A549 (cell line): ENCODE results near the gene TPM4. TPM values are rescaled to one million over a fixed set of nuclear protein-coding genes. Genes with fewer than 3 reads are reported as not detected.
"Not testable (repeated sequence)": the region's sequence is repeated elsewhere in the genome, so short reads cannot be mapped to it uniquely, and the experiment has no call there.

ENCODE experiments used
- ATAC-seq, 2 experiments: fragments of 200-7000 bp in 1 of 2; fragments of >200 bp in 1 of 2; cut with Nextera tagmentation in 1 of 2; cut with Tn5 transposase in 1 of 2; 3 replicates each; pipeline versions ENCODE4 v1.8.0 to v1.9.1; 2018 to 2020; ENCODE audit warnings: mild to moderate bottlenecking in 1 of 2, moderate library complexity in 1 of 2
- CTCF ChIA-PET: fragments of 300-600 bp; sonication (Branson Sonifier 250); formaldehyde crosslinking; extraction: SDS; loops from one replicate; lab custom pipeline; 2021; ENCODE audit warnings: antibody characterized with exemption, inconsistent platforms; lab: Yijun Ruan, JAX
- POLR2A ChIA-PET: fragments of 350-600 bp; formaldehyde crosslinking; extraction: SDS; loops from one replicate; lab custom pipeline; 2021; ENCODE audit warnings: antibody characterized with exemption, inconsistent platforms; lab: Yijun Ruan, JAX
- DNase-seq, 2 experiments: peaks; one replicate each; pipeline versions ENCODE4 v3.0.0 to v3.0.0-alpha.2; 2011 to 2016; ENCODE audit warnings: low read depth in 1 of 2, low spot score in 1 of 2
- FAIRE-seq: peaks from 2 replicates; lab custom pipeline; 2011; peaks lifted over from hg19 to GRCh38; lab: Jason Lieb, UNC
- H3K27ac ChIP-seq, 2 experiments: fragments of >200 bp; sonication (Bioruptor Twin); formaldehyde crosslinking; 3 replicates each; pipeline ENCODE4 v1.5.1; 2016 to 2017
- H3K4me1 ChIP-seq: fragments of >200 bp; sonication (Bioruptor Twin); formaldehyde crosslinking; 3 replicates; pipeline ENCODE4 v1.6.1; 2016
- H3K4me2 ChIP-seq: fragments of >200 bp; sonication (Bioruptor Twin); formaldehyde crosslinking; 3 replicates; pipeline ENCODE4 v1.6.1; 2016
- H3K4me3 ChIP-seq: fragments of >200 bp; sonication (Bioruptor Twin); formaldehyde crosslinking; 3 replicates; pipeline ENCODE4 v1.5.1; 2016
- H3K9me3 ChIP-seq: fragments of >200 bp; sonication (Bioruptor Twin); formaldehyde crosslinking; 3 replicates; pipeline ENCODE4 v1.6.1; 2016
- CBX8 ChIP-seq: fragments of 200-600 bp; sonication (generic); IDR thresholded peaks from 2 replicates; pipeline ENCODE4 v1.6.1; 2016
- CEBPB ChIP-seq, 2 experiments: fragments of >200 bp in 1 of 2; sonication (Bioruptor Twin) in 1 of 2; formaldehyde crosslinking in 1 of 2; IDR thresholded peaks; 2 replicates each; pipeline ENCODE4 v1.6.1; 2012 to 2016
- CHD4 ChIP-seq: fragments of 200-600 bp; sonication (generic); IDR thresholded peaks from 2 replicates; pipeline ENCODE4 v1.6.1; 2016; ENCODE audit warnings: antibody characterized with exemption, mild to moderate bottlenecking, borderline replicate concordance
- EHF ChIP-seq: fragments of 250-450 bp; sonication (Bioruptor Pico); IDR thresholded peaks from 2 replicates; pipeline ENCODE4 v1.5.0; 2020; ENCODE audit warnings: mild to moderate bottlenecking
- EHMT2 ChIP-seq: fragments of 200-600 bp; sonication (generic); IDR thresholded peaks from 2 replicates; pipeline ENCODE4 v1.6.1; 2016; ENCODE audit warnings: antibody characterized with exemption, low read depth, mild to moderate bottlenecking, moderate library complexity
- ESRRA ChIP-seq: fragments of 150-350 bp; IDR thresholded peaks from 2 replicates; pipeline ENCODE4 v1.6.1; 2014; ENCODE audit warnings: mild to moderate bottlenecking, low read length, borderline replicate concordance
- FOSB ChIP-seq: fragments of 250-450 bp; sonication (Bioruptor Pico); IDR thresholded peaks from 2 replicates; pipeline ENCODE4 v1.5.0; 2020; ENCODE audit warnings: mild to moderate bottlenecking, moderate library complexity
- GATA3 ChIP-seq: IDR thresholded peaks from 2 replicates; pipeline ENCODE4 v1.6.1; 2012; ENCODE audit warnings: borderline replicate concordance
- HDAC2 ChIP-seq: fragments of 200-600 bp; sonication (generic); IDR thresholded peaks from 2 replicates; pipeline ENCODE4 v1.6.1; 2016
- HOXA7 ChIP-seq: fragments of 250-450 bp; sonication (Bioruptor Pico); IDR thresholded peaks from 2 replicates; pipeline ENCODE4 v1.5.0; 2020; ENCODE audit warnings: mild to moderate bottlenecking, moderate library complexity
- JUNB ChIP-seq: fragments of >200 bp; sonication (Bioruptor Twin); formaldehyde crosslinking; IDR thresholded peaks from 2 replicates; pipeline ENCODE4 v1.6.1; 2016
- KDM1A ChIP-seq: fragments of 200-600 bp; sonication (generic); IDR thresholded peaks from 2 replicates; pipeline ENCODE4 v1.6.1; 2016; ENCODE audit warnings: low read depth, mild to moderate bottlenecking
- KDM5A ChIP-seq: fragments of 200-600 bp; sonication (generic); IDR thresholded peaks from 2 replicates; pipeline ENCODE4 v1.6.1; 2016; ENCODE audit warnings: antibody characterized with exemption, mild to moderate bottlenecking
- NFE2L2 ChIP-seq: fragments of 150-350 bp; conservative IDR thresholded peaks from 2 replicates; pipeline ENCODE4 v1.6.1; 2014; ENCODE audit warnings: low read length
- NPAS2 ChIP-seq: fragments of 250-450 bp; sonication (Bioruptor Pico); IDR thresholded peaks from 2 replicates; pipeline ENCODE4 v1.8.0; 2022; ENCODE audit warnings: mild to moderate bottlenecking, moderate library complexity, borderline replicate concordance
- NR3C1 ChIP-seq: fragments of >200 bp; sonication (Bioruptor Twin); formaldehyde crosslinking; IDR thresholded peaks from 3 replicates; pipeline ENCODE4 v1.6.1; 2017
- POLR2A ChIP-seq: IDR thresholded peaks from 2 replicates; pipeline ENCODE4 v1.6.1; 2012; ENCODE audit warnings: mild to moderate bottlenecking, low read length
- POLR2AphosphoS2 ChIP-seq: conservative IDR thresholded peaks from 2 replicates; pipeline ENCODE4 v1.6.1; 2012; ENCODE audit warnings: low read length, improper control_type of control experiment, inconsistent platforms
- RAD21 ChIP-seq, 2 experiments: fragments of >200 bp in 1 of 2; sonication (Bioruptor Twin) in 1 of 2; formaldehyde crosslinking in 1 of 2; IDR thresholded peaks in 1 of 2; conservative IDR thresholded peaks in 1 of 2; 2 replicates in 1 of 2; 3 replicates in 1 of 2; pipeline ENCODE4 v1.6.1; 2012 to 2018; ENCODE audit warnings: inconsistent platforms in 1 of 2
- RCOR1 ChIP-seq: fragments of 150-350 bp; IDR thresholded peaks from 2 replicates; pipeline ENCODE4 v1.6.1; 2014; ENCODE audit warnings: antibody characterized with exemption, low read length, low read depth
- SREBF2 ChIP-seq: fragments of 450-650 bp; IDR thresholded peaks from 2 replicates; pipeline ENCODE4 v1.6.1; 2014; ENCODE audit warnings: mild to moderate bottlenecking, moderate library complexity
- ZNF302 ChIP-seq: fragments of 250-450 bp; sonication (Bioruptor Pico); IDR thresholded peaks from 2 replicates; pipeline ENCODE4 v1.9.0; 2021; ENCODE audit warnings: inconsistent platforms, mild to moderate bottlenecking, moderate library complexity
- WGBS: methylation state at CpG from one replicate; pipeline ENCODE4 v1.1.6; 2017; ENCODE audit errors: missing lambda C conversion rate; 5-methylcytosine and 5-hydroxymethylcytosine counted together
- polyA plus RNA-seq, 4 experiments: library from polyadenylated mRNA; depleted of rRNA in 3 of 4; stranded (reverse); fragments of >200 nt; fragmentation: RNase III in 1 of 4; extraction: RNeasy Plus Mini Kit Qiagen cat#74134 plus additional on column Dnase treatment in 1 of 4; gene quantifications; 2 replicates in 3 of 4; 3 replicates in 1 of 4; pipeline ENCODE4 v1.2.3, GENCODE V29; 2011 to 2017
- TF ChIP-seq, protein P1 (sequence below): IDR thresholded peaks from 2 replicates; pipeline ENCODE4 v1.6.1; 2012
- TF ChIP-seq, protein P2 (sequence below): fragments of >200 bp; sonication (Bioruptor Twin); formaldehyde crosslinking; IDR thresholded peaks from 2 replicates; pipeline ENCODE4 v1.6.1; 2016
- TF ChIP-seq, protein P3 (sequence below): IDR thresholded peaks from 2 replicates; pipeline ENCODE4 v1.6.1; 2012
- TF ChIP-seq, protein P4 (sequence below): fragments of 450-650 bp; IDR thresholded peaks from 2 replicates; pipeline ENCODE4 v1.6.1; 2014; ENCODE audit warnings: antibody characterized with exemption
- TF ChIP-seq, protein P5 (sequence below): IDR thresholded peaks from 2 replicates; pipeline ENCODE4 v1.6.1; 2012; ENCODE audit warnings: low read depth, borderline replicate concordance

TPM4 gene
- polyA plus RNA-seq, 2 of the 4 experiments (the other 2 are of a cell fraction) = 777 to 860 TPM

DNA sequence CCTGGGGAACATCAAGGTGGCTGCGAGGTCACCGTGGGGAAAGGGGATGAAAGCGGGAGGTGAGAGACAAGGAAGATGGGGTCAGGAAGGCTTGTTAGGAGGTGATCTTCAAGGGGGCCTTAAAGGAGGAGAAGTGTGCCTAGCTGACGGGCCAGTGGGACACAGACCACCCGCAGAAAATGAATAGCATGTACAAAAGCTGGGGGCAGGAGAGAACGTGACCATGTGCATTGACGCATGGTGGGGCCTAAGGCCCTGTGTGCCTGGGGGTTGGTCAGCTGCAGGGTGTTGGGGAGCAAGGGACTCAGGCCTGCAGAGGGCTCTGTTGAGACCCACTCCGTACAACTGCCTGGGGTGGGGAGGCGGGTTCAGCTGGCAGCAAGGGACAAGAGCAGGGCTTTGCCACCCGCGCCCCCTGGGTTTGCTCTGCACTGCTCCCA lies 41.3 kb downstream of the TPM4 start:
- Histone ChIP-seq H3K4me3 (no peak overlapping the region), H3K4me1 (peaks cover 5% of the 10 kb centered on the region; the same call in 1 of the 3 replicates), H3K27ac (no peak overlapping the region), H3K9me3 (no peaks in the 10 kb centered on the region)
- no peak for FAIRE-seq
- DNase-seq = no peak
- POLR2A ChIA-PET = no interaction called here
- TF ChIP-seq ZNF302 (CRISPR knock-in tag) (no peak), KDM1A (no peak), EHMT2 (no peak), HDAC2 (no peak)
- TF ChIP-seq, protein P1, sequence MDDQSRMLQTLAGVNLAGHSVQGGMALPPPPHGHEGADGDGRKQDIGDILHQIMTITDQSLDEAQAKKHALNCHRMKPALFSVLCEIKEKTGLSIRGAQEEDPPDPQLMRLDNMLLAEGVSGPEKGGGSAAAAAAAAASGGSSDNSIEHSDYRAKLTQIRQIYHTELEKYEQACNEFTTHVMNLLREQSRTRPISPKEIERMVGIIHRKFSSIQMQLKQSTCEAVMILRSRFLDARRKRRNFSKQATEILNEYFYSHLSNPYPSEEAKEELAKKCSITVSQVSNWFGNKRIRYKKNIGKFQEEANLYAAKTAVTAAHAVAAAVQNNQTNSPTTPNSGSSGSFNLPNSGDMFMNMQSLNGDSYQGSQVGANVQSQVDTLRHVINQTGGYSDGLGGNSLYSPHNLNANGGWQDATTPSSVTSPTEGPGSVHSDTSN = no peak
- TF ChIP-seq, all 56 proteins: peak for 0
- H3K4me2 ChIP-seq = no peak overlapping the region
- 91% methylated on average over 11 of the region's 11 CpGs for WGBS
- ATAC-seq = peak in 1 of 2 experiments; percentile 68; a peak in 3 of 6 replicates
- CTCF ChIA-PET = interaction anchor here (1.6 to 2.1 kb wide), 3 partner anchors 63 to 92 kb away, joined by 5 to 9 read pairs (median 5); no protein-coding TSS in a partner anchor

DNA sequence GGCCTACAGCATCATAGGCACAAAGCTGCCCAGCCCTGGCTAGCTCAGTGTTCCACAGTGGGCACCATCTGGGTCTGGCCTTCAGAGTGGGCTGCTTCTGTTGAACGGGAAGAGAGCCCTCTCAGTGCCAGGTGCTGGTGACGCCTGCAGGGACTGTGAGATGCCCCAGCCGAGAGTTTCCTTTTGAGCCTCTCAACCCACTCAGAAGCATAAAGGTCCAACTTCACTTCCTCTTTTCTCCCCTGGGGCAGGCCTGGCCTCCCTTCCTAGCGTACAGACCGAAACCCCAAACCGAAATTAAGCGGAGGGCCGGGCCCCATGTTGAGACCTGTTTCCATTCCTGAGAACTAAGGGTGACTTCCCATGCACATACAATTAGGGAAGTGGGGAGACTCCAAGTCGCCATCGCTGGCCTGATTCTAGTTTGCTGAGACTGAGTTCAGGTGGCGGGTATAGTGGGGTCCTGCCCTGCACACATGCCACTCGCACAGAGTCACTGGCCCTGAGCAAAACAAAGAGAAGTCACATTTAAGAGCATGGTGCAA lies 42.3 kb downstream of the TPM4 start:
- no peak for ATAC-seq
- Histone ChIP-seq H3K4me1 (no peaks in the 10 kb centered on the region), H3K4me3 (no peak overlapping the region), H3K27ac (no peak overlapping the region), H3K9me3 (no peaks in the 10 kb centered on the region), H3K4me2 (no peak overlapping the region)
- 92% methylated on average over 10 of the region's 12 CpGs for WGBS
- no peak for DNase-seq
- ChIA-PET POLR2A (no interaction called here), CTCF (interaction anchor here (1.6 to 2.1 kb wide), 3 partner anchors 62 to 92 kb away, joined by 5 to 9 read pairs (median 5); no protein-coding TSS in a partner anchor)
- FAIRE-seq = no peak
- no peak for TF ChIP-seq CEBPB (IDR thresholded peaks at IDR 0.05)
- TF ChIP-seq ESRRA = no peak
- no peak for TF ChIP-seq POLR2A
- no peak for TF ChIP-seq CBX8
- TF ChIP-seq, protein P2, sequence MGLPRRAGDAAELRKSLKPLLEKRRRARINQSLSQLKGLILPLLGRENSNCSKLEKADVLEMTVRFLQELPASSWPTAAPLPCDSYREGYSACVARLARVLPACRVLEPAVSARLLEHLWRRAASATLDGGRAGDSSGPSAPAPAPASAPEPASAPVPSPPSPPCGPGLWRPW = no peak
- TF ChIP-seq RCOR1 = no peak
- TF ChIP-seq, protein P3, sequence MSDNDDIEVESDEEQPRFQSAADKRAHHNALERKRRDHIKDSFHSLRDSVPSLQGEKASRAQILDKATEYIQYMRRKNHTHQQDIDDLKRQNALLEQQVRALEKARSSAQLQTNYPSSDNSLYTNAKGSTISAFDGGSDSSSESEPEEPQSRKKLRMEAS = no peak
- no peak for TF ChIP-seq NFE2L2
- no peak for TF ChIP-seq EHMT2
- no peak for TF ChIP-seq EHF
- no peak for TF ChIP-seq GATA3
- no peak for TF ChIP-seq NR3C1
- TF ChIP-seq POLR2AphosphoS2 = no peak
- no peak for TF ChIP-seq KDM1A

DNA sequence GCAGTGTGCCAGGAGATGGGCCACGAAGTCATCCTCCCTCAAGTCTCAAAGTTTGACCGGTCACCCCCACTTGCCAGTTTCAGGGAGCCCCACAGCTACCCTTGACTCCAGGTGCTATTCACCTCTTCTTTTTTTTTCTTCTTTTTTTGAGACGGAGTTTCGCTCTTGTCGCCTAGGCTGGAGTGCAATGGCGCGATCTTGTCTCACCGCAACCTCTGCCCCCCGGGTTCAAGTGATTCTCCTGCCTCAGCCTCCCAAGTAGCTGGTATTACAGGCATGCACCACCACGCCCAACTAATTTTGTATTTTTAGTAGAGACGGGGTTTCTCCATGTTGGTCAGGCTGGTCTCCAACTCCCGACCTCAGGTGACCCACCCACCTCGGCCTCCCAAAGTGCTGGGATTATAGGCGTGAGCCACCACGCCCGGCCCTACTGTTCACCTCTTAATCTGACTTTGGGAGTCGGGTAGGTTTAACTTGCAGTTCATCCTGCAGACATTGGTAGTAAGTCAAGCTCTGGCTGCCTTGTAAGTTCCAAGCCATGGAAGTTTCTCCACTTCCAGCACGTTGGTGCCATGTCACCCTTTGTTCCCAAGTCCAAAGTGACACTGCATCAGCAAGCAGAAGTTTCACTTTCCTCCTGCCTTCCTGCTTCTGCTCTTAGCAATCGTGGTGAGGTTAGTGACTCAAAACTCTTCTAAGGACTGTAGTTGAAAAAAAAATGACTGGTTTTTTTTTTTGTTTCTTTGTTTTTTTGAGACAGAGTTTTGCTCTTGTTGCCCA lies 43.0 kb downstream of the TPM4 start:
- H3K4me2 ChIP-seq, H3K27ac ChIP-seq, H3K9me3 ChIP-seq, ATAC-seq, POLR2A ChIA-PET, DNase-seq, H3K4me3 ChIP-seq, H3K4me1 ChIP-seq, FAIRE-seq: not testable (repeated sequence)
- WGBS = 86% methylated on average over 19 of the region's 19 CpGs
- CTCF ChIA-PET = interaction anchor here (1.2 to 2.1 kb wide), 3 partner anchors 61 to 65 kb away, joined by 4 to 9 read pairs (median 5); no protein-coding TSS in a partner anchor

DNA sequence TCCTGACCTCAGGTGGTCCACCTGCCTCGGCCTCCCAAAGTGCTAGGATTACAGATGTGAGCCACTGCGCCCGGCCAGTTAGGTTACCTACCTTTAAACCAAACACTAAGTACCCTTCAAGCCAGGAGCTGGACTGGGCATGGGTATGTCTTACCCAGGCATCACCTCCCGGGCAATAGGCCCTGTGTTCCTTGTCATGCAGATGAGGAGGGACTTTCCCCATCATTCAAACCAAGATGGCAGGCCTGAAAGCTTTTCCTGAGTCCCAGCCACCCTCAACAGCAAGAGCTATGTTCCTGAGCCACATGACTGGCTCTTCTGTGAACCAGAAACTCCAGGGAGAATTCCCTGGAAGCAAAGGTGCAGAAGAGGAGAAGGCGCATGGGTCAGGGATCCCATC lies 44.8 kb downstream of the TPM4 start:
- ATAC-seq (no peak), DNase-seq (no peak), FAIRE-seq (no peak)
- TF ChIP-seq CEBPB (IDR thresholded peaks at IDR 0.05) (no peak), FOSB (no peak), CHD4 (no peak), EHMT2 (no peak), RAD21 (conservative IDR thresholded peaks at IDR 0.05 in 1 of 2, IDR thresholded peaks at IDR 0.05 in 1 of 2) (no peak), NR3C1 (no peak), POLR2AphosphoS2 (no peak), HOXA7 (CRISPR knock-in tag) (no peak), NPAS2 (CRISPR knock-in tag) (no peak), JUNB (no peak), ESRRA (no peak), CBX8 (no peak), KDM1A (no peak), ZNF302 (CRISPR knock-in tag) (no peak), SREBF2 (no peak), RCOR1 (no peak), KDM5A (no peak)
- TF ChIP-seq, protein P4, sequence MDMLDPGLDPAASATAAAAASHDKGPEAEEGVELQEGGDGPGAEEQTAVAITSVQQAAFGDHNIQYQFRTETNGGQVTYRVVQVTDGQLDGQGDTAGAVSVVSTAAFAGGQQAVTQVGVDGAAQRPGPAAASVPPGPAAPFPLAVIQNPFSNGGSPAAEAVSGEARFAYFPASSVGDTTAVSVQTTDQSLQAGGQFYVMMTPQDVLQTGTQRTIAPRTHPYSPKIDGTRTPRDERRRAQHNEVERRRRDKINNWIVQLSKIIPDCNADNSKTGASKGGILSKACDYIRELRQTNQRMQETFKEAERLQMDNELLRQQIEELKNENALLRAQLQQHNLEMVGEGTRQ = no peak
- TF ChIP-seq, protein P5, sequence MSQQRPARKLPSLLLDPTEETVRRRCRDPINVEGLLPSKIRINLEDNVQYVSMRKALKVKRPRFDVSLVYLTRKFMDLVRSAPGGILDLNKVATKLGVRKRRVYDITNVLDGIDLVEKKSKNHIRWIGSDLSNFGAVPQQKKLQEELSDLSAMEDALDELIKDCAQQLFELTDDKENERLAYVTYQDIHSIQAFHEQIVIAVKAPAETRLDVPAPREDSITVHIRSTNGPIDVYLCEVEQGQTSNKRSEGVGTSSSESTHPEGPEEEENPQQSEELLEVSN = no peak
- 60% methylated on average over 5 of the region's 5 CpGs for WGBS
- H3K4me2 ChIP-seq = no peak overlapping the region
- H3K4me3 ChIP-seq = no peak overlapping the region
- H3K9me3 ChIP-seq = no peaks in the 10 kb centered on the region
- ChIA-PET POLR2A (no interaction called here), CTCF (no interaction called here)
- no peaks in the 10 kb centered on the region for H3K4me1 ChIP-seq
- no peak overlapping the region for H3K27ac ChIP-seq
